Psoas muscle (tissue), 8 donors: ENCODE results near the gene HRH3. TPM values are rescaled to one million over a fixed set of nuclear protein-coding genes. Genes with fewer than 3 reads are reported as not detected.

Source experiments
- ATAC-seq, 4 donors: fragments of 200-7000 bp; cut with Tn5 transposase; one replicate each; pipeline ENCODE4 v1.9.1; 2020; ENCODE audit warnings: moderate library complexity in 3 of 4, mild to moderate bottlenecking in 2 of 4
- DNase-seq, 2 donors: peaks; one replicate each; pipeline ENCODE4 v3.0.0-alpha.2; 2020
- H3K27ac ChIP-seq: fragments of 200-600 bp; one replicate; pipeline ENCODE4 v1.8.0; 2022
- H3K27me3 ChIP-seq, 3 donors: fragments of 200-600 bp in 1 of 3; one replicate each; pipeline versions ENCODE4 v1.6.1 to v1.8.0; 2013 to 2022; ENCODE audit warnings: low read length in 2 of 3, mild to moderate bottlenecking in 2 of 3, moderate library complexity in 1 of 3; ENCODE audit not compliant: insufficient read depth in 3 of 3
- H3K36me3 ChIP-seq, 2 donors: fragments of 200-600 bp in 1 of 2; one replicate each; pipeline versions ENCODE4 v1.6.1 to v1.8.0; 2013 to 2022; ENCODE audit warnings: low read depth in 1 of 2, mild to moderate bottlenecking in 1 of 2, moderate library complexity in 1 of 2; ENCODE audit not compliant: insufficient read depth in 1 of 2
- H3K4me1 ChIP-seq: fragments of 200-600 bp; one replicate; pipeline ENCODE4 v1.8.0; 2022
- H3K4me3 ChIP-seq: fragments of 200-600 bp; one replicate; pipeline ENCODE4 v1.8.0; 2022; ENCODE audit warnings: mild to moderate bottlenecking
- H3K9me3 ChIP-seq: fragments of 200-600 bp; one replicate; pipeline ENCODE4 v1.8.0; 2022
- CTCF ChIP-seq: fragments of 200-600 bp; IDR thresholded peaks from one replicate; pipeline ENCODE4 v1.8.0; 2022; ENCODE audit warnings: antibody characterized with exemption
- WGBS, 3 donors: extraction: QIAGEN DNeasy Blood & Tissue Kit; methylation state at CpG; one replicate each; pipeline versions ENCODE4 v1.1.6 to v1.1.7; 2013; 5-methylcytosine and 5-hydroxymethylcytosine counted together
- intact Hi-C, 2 donors: fragments of 100-400 bp; cut with DNase I; formaldehyde crosslinking; loops; one replicate each; pipeline versions ENCODE4 v1.11.0 to v1.14.2; 2022
- polyA plus RNA-seq, 3 donors: library from polyadenylated mRNA; stranded (reverse); fragments of 200-250 nt; gene quantifications; one replicate each; pipeline ENCODE4 v1.2.3, GENCODE V29; 2013
- total RNA-seq, 4 donors: library from RNA; stranded (reverse); fragmentation: NEBNext Ultra II Directional in 2 of 4; extraction: Animal tissue kit (Norgen Biotek cat#: 25700) in 2 of 4; gene quantifications; one replicate each; pipeline versions ENCODE4 v1.2.1 to v1.2.4, GENCODE V29; 2021 to 2023
- donor health status: healthy with polysubstance abuse.
- donor health status: DM: no; HTN: no; CAD: no; lungs with moderate emphysema.
- donor health status: Bipolar disorder and iron deficiency.
- donor health status: healthy.
- donor health status: DM: yes; HTN: yes; CAD: no.
- donor health status: DM: no; HTN: no; CAD: no.
- donor health status: DM: no; HTN: no; CAD: no.
- donor health status: DM: yes; HTN: yes; CAD: no.

HRH3 gene
- total and polyA plus RNA-seq, 7 donors = 0.03 TPM; not detected in 6

DNA sequence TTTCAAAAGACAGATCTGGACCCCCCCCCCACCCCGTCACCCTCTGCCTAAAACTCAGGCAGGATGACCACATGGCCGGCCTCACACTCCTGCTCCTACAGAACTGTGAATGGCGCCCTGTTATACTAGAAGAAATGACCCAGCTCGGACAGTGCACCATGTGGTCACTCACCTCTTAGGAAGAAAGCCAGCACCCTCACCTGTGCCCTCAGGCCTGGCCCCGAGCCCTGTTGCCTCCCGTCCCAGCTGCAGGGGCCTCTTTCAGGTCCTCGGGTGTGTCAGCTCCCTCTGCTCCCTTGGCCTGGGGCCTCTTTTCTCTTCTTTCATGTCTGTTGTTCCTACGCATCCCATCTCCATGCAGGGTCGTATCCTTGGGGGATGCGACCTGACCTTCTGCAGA is 42.0 kb upstream of the HRH3 start:
- H3K36me3 ChIP-seq = peaks cover 0 to 75% of the 10 kb centered on the region in 2 donors
- H3K9me3 ChIP-seq = no peaks in the 10 kb centered on the region
- WGBS, 3 donors = 91 to 95% (median 93%) methylated on average over 10 of the region's 10 CpGs
- ATAC-seq (no peak), DNase-seq (no peak)
- intact Hi-C loops = no loop called here
- H3K27me3 ChIP-seq = no peaks in the 10 kb centered on the region
- H3K27ac ChIP-seq = no peak overlapping the region
- H3K4me1 ChIP-seq = peaks cover 22% of the 10 kb centered on the region
- TF ChIP-seq CTCF = no peak
- H3K4me3 ChIP-seq = no peak overlapping the region

DNA sequence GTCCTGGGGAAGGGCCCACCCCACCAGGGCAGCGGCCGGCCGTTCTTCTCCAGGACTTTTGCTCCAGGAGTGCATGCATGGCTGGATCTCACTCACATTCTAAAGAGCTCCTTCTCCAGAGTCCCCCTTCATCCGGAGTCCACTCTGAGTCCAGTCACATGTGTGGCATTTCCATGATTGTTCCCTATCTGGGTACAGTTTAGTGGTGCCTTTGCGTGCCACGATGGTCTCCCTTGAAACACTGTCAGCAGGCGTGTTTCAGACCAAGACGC is 39.2 kb upstream of the HRH3 start:
- Histone ChIP-seq H3K27ac (peak overlapping the region; percentile 57), H3K36me3 (peaks cover 0 to 64% of the 10 kb centered on the region in 2 donors), H3K4me3 (no peak overlapping the region), H3K4me1 (peaks cover 17% of the 10 kb centered on the region), H3K9me3 (no peaks in the 10 kb centered on the region), H3K27me3 (no peaks in the 10 kb centered on the region)
- ATAC-seq (no peak), DNase-seq (no peak)
- intact Hi-C loops = no loop called here
- no peak for TF ChIP-seq CTCF
- 92 to 97% (median 92%) methylated on average over 8 of the region's 8 CpGs for WGBS, 3 donors

GRCh38 chr20:62258499-62259293 is 38.6 kb upstream of the HRH3 start:
- peaks cover 17% of the 10 kb centered on the region for H3K4me1 ChIP-seq
- H3K27me3 ChIP-seq = no peaks in the 10 kb centered on the region
- H3K9me3 ChIP-seq = no peaks in the 10 kb centered on the region
- intact Hi-C loops = no loop called here
- TF ChIP-seq CTCF = no peak
- WGBS, 3 donors = 57 to 68% (median 58%) methylated on average over 20 of the region's 20 CpGs
- ATAC-seq = peak; percentile 94 to 97 (median 96)
- peaks cover 0 to 59% of the 10 kb centered on the region in 2 donors for H3K36me3 ChIP-seq
- DNase-seq = peak; percentile 78 to 87
- H3K4me3 ChIP-seq = peak overlapping the region; percentile 9
- H3K27ac ChIP-seq = peak overlapping the region; percentile 57

GRCh38 chr20:62255976-62256375 is 35.9 kb upstream of the HRH3 start:
- Histone ChIP-seq H3K9me3 (no peaks in the 10 kb centered on the region), H3K4me3 (no peak overlapping the region), H3K27me3 (no peaks in the 10 kb centered on the region), H3K27ac (no peak overlapping the region), H3K4me1 (peaks cover 29% of the 10 kb centered on the region), H3K36me3 (peaks cover 0 to 37% of the 10 kb centered on the region in 2 donors)
- no peak for DNase-seq
- no peak for TF ChIP-seq CTCF
- 91 to 92% (median 92%) methylated on average over 10 of the region's 10 CpGs for WGBS, 3 donors
- ATAC-seq = no peak
- intact Hi-C loops = no loop called here
